Tibial nerve (tissue), 3 donors: ENCODE measurements around the gene THOC2.

Source experiments
- CTCF ChIP-seq, 5 experiments: fragments of 200-600 bp in 3 of 5; fragments of 450-650 bp in 2 of 5; sonication (generic) in 3 of 5; IDR thresholded peaks; one replicate each; pipeline ENCODE4 v1.5.1; 2016 to 2019; ENCODE audit warnings: antibody characterized with exemption in 5 of 5, mild to moderate bottlenecking in 3 of 5, moderate library complexity in 2 of 5
- POLR2A ChIP-seq, 2 donors: fragments of 450-650 bp; IDR thresholded peaks; one replicate each; pipeline ENCODE4 v1.6.1; 2017; ENCODE audit warnings: antibody characterized with exemption in 2 of 2, mild to moderate bottlenecking in 2 of 2, moderate library complexity in 2 of 2

GRCh38 chrX:123563167-123563566 is 169.7 kb downstream of the THOC2 start:
- TF ChIP-seq CTCF (IDR thresholded peaks at IDR 0.05) (no peak), POLR2A (IDR thresholded peaks at IDR 0.05) (no peak)
